ENCODE measurements around the gene CCNI. TPM values are rescaled to one million over a fixed set of nuclear protein-coding genes. Genes with fewer than 3 reads are reported as not detected.

CCNI gene
- total and polyA plus RNA-seq, 3 donors from 2014 or later = 259 to 288 (median 261) TPM

DNA sequence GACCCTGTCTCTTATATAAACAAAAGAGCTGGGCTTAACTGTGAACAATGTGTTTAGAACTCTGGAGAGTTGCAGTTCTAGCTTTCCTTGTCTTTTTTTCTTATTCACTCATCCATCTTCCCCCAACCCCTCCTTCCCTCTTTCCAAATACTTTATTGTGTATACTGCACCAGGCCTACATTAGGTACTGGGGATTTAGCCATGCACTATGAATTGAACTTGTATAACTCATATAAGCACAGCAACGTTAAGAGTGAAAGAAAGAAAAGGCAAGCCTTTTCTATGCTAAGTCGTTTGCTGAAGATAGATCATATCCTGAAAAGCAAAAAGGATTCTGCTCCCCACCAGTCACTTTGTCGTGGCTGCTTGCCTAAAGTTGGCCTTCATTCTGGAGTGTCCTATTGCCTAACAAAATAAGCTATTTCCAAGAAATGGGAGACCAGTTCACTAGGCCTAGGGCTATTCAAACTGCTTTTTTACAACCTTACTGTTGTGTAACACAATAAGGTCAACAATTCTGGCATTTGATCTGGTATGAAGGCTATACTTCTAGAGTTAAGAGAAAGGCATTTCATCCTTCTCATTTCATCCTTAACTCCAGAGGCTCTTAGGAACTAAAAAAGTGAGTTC is 32.2 kb downstream of the CCNI start:
- Histone ChIP-seq H3K27me3 (no peaks in the 10 kb centered on the region), H3K9me3 (no peaks in the 10 kb centered on the region), H3K27ac (no peak overlapping the region), H3K4me1 (no peaks in the 10 kb centered on the region), H3K4me3 (no peak overlapping the region), H3K36me3 (ENCODE audit: low read depth, missing control alignments) (no peaks in the 10 kb centered on the region)
- no peak for TF ChIP-seq POLR2A (IDR thresholded peaks at IDR 0.05)
- TF ChIP-seq, protein P1, sequence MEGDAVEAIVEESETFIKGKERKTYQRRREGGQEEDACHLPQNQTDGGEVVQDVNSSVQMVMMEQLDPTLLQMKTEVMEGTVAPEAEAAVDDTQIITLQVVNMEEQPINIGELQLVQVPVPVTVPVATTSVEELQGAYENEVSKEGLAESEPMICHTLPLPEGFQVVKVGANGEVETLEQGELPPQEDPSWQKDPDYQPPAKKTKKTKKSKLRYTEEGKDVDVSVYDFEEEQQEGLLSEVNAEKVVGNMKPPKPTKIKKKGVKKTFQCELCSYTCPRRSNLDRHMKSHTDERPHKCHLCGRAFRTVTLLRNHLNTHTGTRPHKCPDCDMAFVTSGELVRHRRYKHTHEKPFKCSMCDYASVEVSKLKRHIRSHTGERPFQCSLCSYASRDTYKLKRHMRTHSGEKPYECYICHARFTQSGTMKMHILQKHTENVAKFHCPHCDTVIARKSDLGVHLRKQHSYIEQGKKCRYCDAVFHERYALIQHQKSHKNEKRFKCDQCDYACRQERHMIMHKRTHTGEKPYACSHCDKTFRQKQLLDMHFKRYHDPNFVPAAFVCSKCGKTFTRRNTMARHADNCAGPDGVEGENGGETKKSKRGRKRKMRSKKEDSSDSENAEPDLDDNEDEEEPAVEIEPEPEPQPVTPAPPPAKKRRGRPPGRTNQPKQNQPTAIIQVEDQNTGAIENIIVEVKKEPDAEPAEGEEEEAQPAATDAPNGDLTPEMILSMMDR (IDR thresholded peaks at IDR 0.05) = no peak
- whole genome bisulfite sequencing, 2 donors = 48 to 66% methylated on average over 3 of the region's 3 CpGs
- intact Hi-C loops (cut with DNase I; ENCODE audit: low total_unique reads) = no loop called here
- DNase-seq = no peak

DNA sequence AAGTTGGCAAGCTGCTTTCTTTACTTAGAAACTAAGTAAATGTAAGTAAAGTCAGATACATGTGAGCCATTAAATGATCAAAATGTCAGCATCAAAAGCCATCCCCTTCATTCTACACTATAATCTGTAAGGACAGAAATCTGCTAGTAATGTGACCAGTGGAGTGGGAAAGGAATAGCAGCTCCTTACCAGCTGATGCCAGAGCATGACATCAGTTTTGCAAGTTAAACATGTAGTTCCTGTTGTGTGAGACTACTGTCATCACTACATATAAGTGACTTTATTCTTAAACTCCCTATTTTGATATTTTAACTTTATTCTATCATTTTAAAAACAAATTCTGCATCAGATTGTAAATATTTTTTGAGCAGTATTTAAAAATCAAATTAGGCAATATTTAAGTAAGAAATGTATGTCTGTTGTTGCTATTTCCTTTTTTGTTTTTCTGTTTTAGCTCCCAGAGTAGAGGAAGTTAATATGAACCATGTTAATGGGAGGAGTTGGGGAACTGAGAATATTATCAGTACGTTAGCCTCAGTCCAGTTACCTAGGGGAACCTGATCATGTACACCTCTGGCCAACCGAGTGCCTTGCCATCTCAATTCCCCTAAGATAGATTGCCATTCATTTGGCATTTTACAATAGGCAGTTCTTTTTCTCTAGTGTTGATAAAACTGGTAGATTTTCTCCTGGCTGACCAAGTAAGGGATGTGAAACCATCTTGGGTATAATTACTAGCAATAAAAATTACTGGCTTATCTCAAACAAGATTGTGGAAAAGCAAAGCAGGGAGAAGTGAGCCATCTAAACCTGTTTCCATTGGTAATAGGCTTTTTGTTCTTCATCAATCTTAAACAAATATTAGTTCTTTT is 34.7 kb downstream of the CCNI start:
- no peak for TF ChIP-seq POLR2A (IDR thresholded peaks at IDR 0.05)
- TF ChIP-seq, protein P1 (IDR thresholded peaks at IDR 0.05) = no peak
- Histone ChIP-seq H3K9me3 (no peaks in the 10 kb centered on the region), H3K27ac (no peak overlapping the region), H3K27me3 (no peaks in the 10 kb centered on the region), H3K4me3 (no peak overlapping the region), H3K4me1 (no peaks in the 10 kb centered on the region), H3K36me3 (ENCODE audit: low read depth, missing control alignments) (no peaks in the 10 kb centered on the region)
- WGBS, 2 donors = 88 to 93% methylated on average over 2 of the region's 2 CpGs
- intact Hi-C loops (cut with DNase I; ENCODE audit: low total_unique reads) = no loop called here
- DNase-seq = no peak

DNA sequence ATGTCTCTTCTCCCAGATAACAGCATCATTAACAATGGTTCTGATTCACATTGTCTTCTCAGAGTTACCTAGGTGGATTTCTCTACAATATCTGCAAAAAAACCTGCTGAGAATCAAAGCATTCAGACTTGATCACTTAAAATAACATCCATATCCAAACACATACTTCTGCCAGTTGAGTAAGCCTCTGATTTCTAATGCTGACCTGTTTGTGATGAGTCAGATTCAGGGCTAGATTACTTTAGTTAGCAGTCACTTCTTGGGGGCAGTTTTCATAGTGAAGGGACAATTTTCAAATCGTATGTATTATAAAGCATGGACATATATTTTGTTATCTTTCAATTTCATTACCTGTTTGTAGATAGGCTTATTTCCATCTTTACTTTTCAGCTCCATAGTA is 35.5 kb downstream of the CCNI start:
- Histone ChIP-seq H3K4me1 (no peaks in the 10 kb centered on the region), H3K27me3 (no peaks in the 10 kb centered on the region), H3K9me3 (no peaks in the 10 kb centered on the region), H3K36me3 (ENCODE audit: low read depth, missing control alignments) (no peaks in the 10 kb centered on the region), H3K27ac (no peak overlapping the region), H3K4me3 (no peak overlapping the region)
- TF ChIP-seq POLR2A (IDR thresholded peaks at IDR 0.05) = no peak
- TF ChIP-seq, protein P1 (IDR thresholded peaks at IDR 0.05) = no peak
- DNase-seq = no peak
- 88 to 89% methylated on average over 1 of the region's 1 CpG for WGBS, 2 donors
- intact Hi-C loops (cut with DNase I; ENCODE audit: low total_unique reads) = no loop called here

DNA sequence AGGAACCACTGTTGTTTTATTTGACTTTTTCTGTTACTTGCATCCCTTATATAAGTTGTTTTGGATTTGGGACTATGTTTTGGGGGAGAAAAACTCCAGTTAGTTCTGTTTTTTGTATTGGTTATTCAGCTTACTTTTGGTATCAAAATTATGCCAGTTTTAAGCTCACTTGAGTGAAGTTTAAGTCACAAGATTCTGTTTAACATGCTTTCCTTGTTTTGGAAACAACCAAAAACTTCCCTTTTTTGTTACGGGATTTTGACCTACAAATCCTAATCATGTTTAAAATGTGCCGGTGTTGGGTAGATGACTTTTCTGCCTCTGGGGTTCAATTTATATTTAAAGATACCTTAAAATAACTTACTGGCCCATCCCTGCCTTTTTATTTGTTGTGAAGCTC is 36.0 kb downstream of the CCNI start:
- intact Hi-C loops (cut with DNase I; ENCODE audit: low total_unique reads) = no loop called here
- Histone ChIP-seq H3K36me3 (ENCODE audit: low read depth, missing control alignments) (no peaks in the 10 kb centered on the region), H3K27me3 (no peaks in the 10 kb centered on the region), H3K27ac (no peak overlapping the region), H3K4me3 (no peak overlapping the region), H3K9me3 (no peaks in the 10 kb centered on the region), H3K4me1 (no peaks in the 10 kb centered on the region)
- TF ChIP-seq, protein P1 (IDR thresholded peaks at IDR 0.05) = no peak
- no peak for TF ChIP-seq POLR2A (IDR thresholded peaks at IDR 0.05)
- WGBS, 2 donors = 90 to 94% methylated on average over 2 of the region's 2 CpGs
- DNase-seq = no peak

All from testis (tissue), 3 donors.